Prostate gland (tissue), 2 donors: ENCODE measurements around the gene C16orf74. TPM values are rescaled to one million over a fixed set of nuclear protein-coding genes. Genes with fewer than 3 reads are reported as not detected.

ENCODE experiments used
- DNase-seq: peaks from one replicate; pipeline ENCODE4 v3.0.0-alpha.2; 2019; ENCODE audit warnings: low spot score
- H3K27ac ChIP-seq, 2 donors: fragments of 200-600 bp; sonication (generic); 2 replicates each; pipeline ENCODE4 v1.5.1; 2017 to 2019
- H3K27me3 ChIP-seq: fragments of 200-600 bp; sonication (generic); replicated peaks from 2 replicates; pipeline ENCODE4 v1.5.1; 2019; ENCODE audit not compliant: insufficient read depth
- H3K36me3 ChIP-seq, 2 donors: fragments of 200-600 bp; sonication (generic); 1 replicate in 1 of 2; 2 replicates in 1 of 2; pipeline versions ENCODE4 v1.5.1 to v1.8.1; 2017 to 2019
- H3K4me1 ChIP-seq: fragments of 200-600 bp; sonication (generic); replicated peaks from 2 replicates; pipeline ENCODE4 v1.5.1; 2019
- H3K4me3 ChIP-seq, 2 donors: fragments of 200-600 bp; sonication (generic); 2 replicates each; pipeline ENCODE4 v1.5.1; 2017 to 2019
- H3K9me3 ChIP-seq: fragments of 200-600 bp; sonication (generic); 2 replicates; pipeline ENCODE4 v1.5.1; 2017
- CTCF ChIP-seq, 4 experiments: fragments of 200-600 bp in 2 of 4; fragments of 450-650 bp in 2 of 4; sonication (generic) in 2 of 4; IDR thresholded peaks; 1 replicate in 3 of 4; 2 replicates in 1 of 4; pipeline ENCODE4 v1.5.1; 2016 to 2019; ENCODE audit warnings: antibody characterized with exemption in 4 of 4, mild to moderate bottlenecking in 2 of 4, moderate library complexity in 2 of 4
- POLR2A ChIP-seq: fragments of 450-650 bp; IDR thresholded peaks from one replicate; pipeline ENCODE4 v1.6.1; 2016; ENCODE audit warnings: antibody characterized with exemption, mild to moderate bottlenecking
- POLR2AphosphoS5 ChIP-seq: sonication (generic); formaldehyde crosslinking; IDR thresholded peaks from one replicate; pipeline ENCODE4 v1.6.1; 2017; ENCODE audit warnings: antibody characterized with exemption
- WGBS: methylation state at CpG from one replicate; pipeline ENCODE4 v1.1.5; 2018; 5-methylcytosine and 5-hydroxymethylcytosine counted together
- intact Hi-C: fragments of 100-400 bp; cut with DNase I; formaldehyde crosslinking; loops from one replicate; pipeline ENCODE4 v1.14.2; 2022
- total RNA-seq, 2 donors: library from RNA; depleted of rRNA; stranded (reverse); fragments of >200 nt; gene quantifications; one replicate each; pipeline ENCODE4 v1.1.0, GENCODE V29; 2016

Gene C16orf74
- total RNA-seq, 2 donors from 2014 or later: 17.4 to 19.3 TPM

DNA sequence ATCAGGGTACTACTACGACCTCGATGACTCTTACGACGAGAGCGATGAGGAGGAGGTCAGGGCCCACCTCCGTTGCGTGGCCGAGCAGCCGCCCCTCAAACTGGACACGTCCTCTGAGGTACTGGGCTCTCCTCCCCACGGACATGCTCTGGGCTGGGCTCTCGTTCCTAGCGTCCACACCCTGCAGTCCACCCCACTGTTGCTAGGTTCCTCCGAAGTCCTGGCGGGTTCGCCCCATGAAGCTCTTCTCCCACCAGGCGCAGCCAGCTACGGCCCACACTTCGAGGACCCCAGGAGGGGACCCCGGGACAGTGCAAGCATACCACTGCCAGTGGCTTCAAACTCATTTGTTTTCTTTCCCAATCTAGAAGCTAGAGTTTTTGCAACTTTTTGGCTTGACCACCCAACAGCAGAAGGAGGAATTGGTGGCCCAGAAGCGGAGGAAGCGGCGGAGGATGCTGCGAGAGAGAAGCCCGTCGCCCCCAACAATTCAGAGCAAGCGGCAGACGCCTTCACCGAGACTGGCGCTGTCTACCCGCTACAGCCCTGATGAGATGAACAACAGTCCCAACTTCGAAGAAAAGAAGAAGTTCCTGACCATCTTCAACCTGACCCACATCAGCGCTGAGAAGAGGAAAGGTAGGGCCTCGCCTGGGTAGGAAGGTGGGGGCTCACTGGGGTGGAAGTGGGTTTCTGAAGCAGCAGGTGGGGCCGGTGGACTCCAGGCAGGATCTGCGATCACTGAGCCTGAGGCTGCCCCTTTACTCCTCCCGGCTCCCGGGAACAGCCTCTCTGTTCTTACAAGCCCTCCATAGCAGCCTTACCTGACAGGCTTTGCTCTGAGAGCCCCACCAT lies 87.7 kb downstream of the C16orf74 start:
- no peak overlapping the region for H3K4me3 ChIP-seq
- no peaks in the 10 kb centered on the region for H3K9me3 ChIP-seq
- intact Hi-C loops: no loop called here
- 96% methylated on average over 38 of the region's 38 CpGs for WGBS
- no peak overlapping the region for H3K27ac ChIP-seq
- peaks cover 11% of the 10 kb centered on the region for H3K4me1 ChIP-seq
- no peak for TF ChIP-seq POLR2AphosphoS5
- DNase-seq: no peak
- no peaks in the 10 kb centered on the region for H3K27me3 ChIP-seq
- H3K36me3 ChIP-seq: peaks cover 3 to 32% of the 10 kb centered on the region in 2 donors

DNA sequence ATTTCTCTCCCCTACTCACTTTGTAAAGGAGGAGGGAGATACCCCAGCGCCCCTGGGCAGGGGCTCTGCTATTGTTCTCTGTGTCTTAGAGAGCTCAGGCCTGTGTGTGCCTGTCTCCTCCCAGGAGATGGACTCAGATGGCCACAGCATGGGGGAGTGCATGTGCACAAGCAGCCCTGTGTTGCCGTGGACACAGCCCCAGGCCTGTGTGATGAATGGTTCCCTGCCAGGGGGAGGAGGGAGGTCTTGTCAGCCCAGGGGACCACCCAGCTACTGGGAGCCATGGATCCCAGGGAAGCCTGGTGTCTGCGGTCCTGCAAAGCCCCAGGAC lies 88.4 kb downstream of the C16orf74 start:
- Histone ChIP-seq H3K27me3 (no peaks in the 10 kb centered on the region), H3K9me3 (no peaks in the 10 kb centered on the region), H3K36me3 (peaks cover 3 to 32% of the 10 kb centered on the region in 2 donors), H3K27ac (no peak overlapping the region), H3K4me1 (peaks cover 11% of the 10 kb centered on the region), H3K4me3 (no peak overlapping the region)
- no peak for DNase-seq
- intact Hi-C loops: no loop called here
- TF ChIP-seq POLR2A (no peak), POLR2AphosphoS5 (no peak), CTCF (IDR thresholded peaks at IDR 0.05) (no peak)
- 68% methylated on average over 3 of the region's 3 CpGs for WGBS

- Histone ChIP-seq H3K4me3 (no peak overlapping the region), H3K4me1 (peaks cover 11% of the 10 kb centered on the region), H3K27ac (no peak overlapping the region), H3K36me3 (peaks cover 3 to 37% of the 10 kb centered on the region in 2 donors), H3K27me3 (no peaks in the 10 kb centered on the region), H3K9me3 (no peaks in the 10 kb centered on the region)
- intact Hi-C loops: no loop called here
- TF ChIP-seq POLR2A: no peak
- no peak for TF ChIP-seq CTCF (IDR thresholded peaks at IDR 0.05)
- no peak for TF ChIP-seq POLR2AphosphoS5
- WGBS: 93% methylated on average over 24 of the region's 26 CpGs
- no peak for DNase-seq
Measured at GRCh38 chr16:85661740-85662481, 89.0 kb downstream of the C16orf74 start.

GRCh38 chr16:85660843-85661739 lies 89.8 kb downstream of the C16orf74 start:
- DNase-seq: no peak

More at GRCh38 chr16:85660843-85661739, 89.8 kb downstream of the C16orf74 start:
- intact Hi-C loops: no loop called here
- TF ChIP-seq POLR2A (no peak), CTCF (IDR thresholded peaks at IDR 0.05) (no peak), POLR2AphosphoS5 (no peak)
- 96% methylated on average over 31 of the region's 42 CpGs for WGBS
- H3K4me1 ChIP-seq: peaks cover 11% of the 10 kb centered on the region
- H3K27me3 ChIP-seq: no peaks in the 10 kb centered on the region
- H3K27ac ChIP-seq: no peak overlapping the region
- no peak overlapping the region for H3K4me3 ChIP-seq
- no peaks in the 10 kb centered on the region for H3K9me3 ChIP-seq
- H3K36me3 ChIP-seq: peaks cover 3 to 45% of the 10 kb centered on the region in 2 donors
